Thymus (tissue), 11 donors: ENCODE results near the gene CBLB. TPM values are rescaled to one million over a fixed set of nuclear protein-coding genes. Genes with fewer than 3 reads are reported as not detected.
"Not testable (repeated sequence)": the region's sequence is repeated elsewhere in the genome, so short reads cannot be mapped to it uniquely, and the experiment has no call there.

ENCODE experiments used
- DNase-seq, 9 donors: peaks; one replicate each; pipeline ENCODE4 v3.0.0-alpha.2; 2013; ENCODE audit warnings: low spot score in 9 of 9, low read depth in 6 of 9, missing footprints in 1 of 9
- H3K27ac ChIP-seq, 2 donors: one replicate each; pipeline ENCODE4 v1.5.1; 2013; ENCODE audit warnings: control low read depth in 1 of 2, low read depth in 1 of 2, low read length in 1 of 2, mild to moderate bottlenecking in 1 of 2, moderate library complexity in 1 of 2
- H3K27me3 ChIP-seq, 2 donors: one replicate each; pipeline ENCODE4 v1.5.1; 2013; ENCODE audit warnings: low read length in 1 of 2; ENCODE audit not compliant: control insufficient read depth in 2 of 2, insufficient read depth in 1 of 2
- H3K36me3 ChIP-seq, 2 donors: one replicate each; pipeline ENCODE4 v1.5.1; 2013; ENCODE audit warnings: low read length in 1 of 2, mild to moderate bottlenecking in 1 of 2, moderate library complexity in 1 of 2; ENCODE audit not compliant: control insufficient read depth in 2 of 2, insufficient read depth in 2 of 2
- H3K4me1 ChIP-seq, 2 donors: one replicate each; pipeline ENCODE4 v1.5.1; 2013; ENCODE audit warnings: low read length in 2 of 2; ENCODE audit not compliant: control insufficient read depth in 2 of 2, insufficient read depth in 2 of 2
- H3K4me3 ChIP-seq, 2 donors: one replicate each; pipeline ENCODE4 v1.5.1; 2013; ENCODE audit warnings: low read length in 2 of 2, control low read depth in 1 of 2, mild to moderate bottlenecking in 1 of 2
- H3K9me3 ChIP-seq, 2 donors: one replicate each; pipeline ENCODE4 v1.5.1; 2013; ENCODE audit warnings: low read length in 1 of 2, mild to moderate bottlenecking in 1 of 2; ENCODE audit not compliant: control insufficient read depth in 2 of 2, insufficient read depth in 1 of 2
- WGBS: extraction: QIAGEN DNeasy Blood & Tissue Kit; methylation state at CpG from one replicate; pipeline ENCODE4 v1.1.7; 2013; 5-methylcytosine and 5-hydroxymethylcytosine counted together
- polyA plus RNA-seq: library from polyadenylated mRNA; stranded (reverse); fragments of 200-250 nt; gene quantifications from one replicate; pipeline ENCODE4 v1.2.3, GENCODE V29; 2013
- total RNA-seq: library from RNA; stranded (reverse); fragments of 120-200 nt; gene quantifications from one replicate; pipeline ENCODE4 v1.2.4, GENCODE V29; 2013
- donor health status: healthy.

The CBLB gene
- total and polyA plus RNA-seq, 2 donors: 9.1 to 25.0 TPM

DNA sequence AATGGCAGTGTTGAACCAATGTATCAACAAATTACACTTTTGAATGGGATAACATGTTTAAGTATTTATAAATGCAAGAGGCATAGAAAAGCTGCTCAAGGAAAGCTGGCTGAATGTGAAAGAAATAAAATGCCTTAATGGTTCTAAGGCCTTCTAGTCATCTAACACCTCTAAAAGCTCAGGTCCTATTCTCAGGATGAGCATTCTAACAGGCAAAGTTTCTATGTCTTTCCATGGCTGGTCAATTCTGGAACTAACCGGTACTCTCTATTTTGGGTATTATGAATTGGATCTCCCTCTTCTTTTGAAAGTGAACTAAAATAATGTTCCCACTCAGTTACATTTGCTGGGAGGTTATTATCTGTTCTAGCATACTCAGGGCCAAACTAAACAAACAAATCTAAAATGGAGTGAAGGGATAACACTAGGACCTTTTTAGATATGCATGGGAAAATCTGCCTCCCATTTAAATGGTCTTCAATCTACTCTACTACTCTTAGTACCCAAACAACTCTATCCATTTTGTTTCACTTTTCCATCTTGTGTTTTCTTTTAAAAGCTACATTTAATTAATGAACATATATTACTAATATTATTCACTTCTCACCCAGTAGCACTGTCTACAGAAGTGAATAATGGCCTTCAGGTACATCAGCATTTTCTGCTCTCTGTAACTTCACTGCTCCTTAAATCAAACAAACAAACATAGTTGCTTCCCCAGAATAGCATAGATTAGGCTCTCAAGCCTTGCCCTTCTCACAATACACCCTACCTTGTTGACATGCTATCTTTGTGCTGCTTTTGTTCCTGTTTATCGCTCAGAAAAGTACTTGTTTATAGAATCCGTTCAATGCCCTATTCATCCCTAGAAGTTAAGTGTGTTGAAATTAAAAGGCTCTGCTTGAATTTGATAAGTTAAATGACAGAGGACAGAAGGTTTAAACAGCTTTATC is 46.4 kb downstream of the CBLB start:
- 98% methylated on average over 3 of the region's 3 CpGs for WGBS
- Histone ChIP-seq H3K9me3 (no peaks in the 10 kb centered on the region), H3K27ac (no peak overlapping the region), H3K4me1 (no peaks in the 10 kb centered on the region), H3K27me3 (no peaks in the 10 kb centered on the region), H3K4me3 (no peak overlapping the region), H3K36me3 (no peaks in the 10 kb centered on the region)
- DNase-seq: no peak

GRCh38 chr3:105821433-105821832 is 47.4 kb downstream of the CBLB start:
- no peak for DNase-seq
- Histone ChIP-seq H3K36me3 (no peaks in the 10 kb centered on the region), H3K4me1 (no peaks in the 10 kb centered on the region), H3K4me3 (no peak overlapping the region), H3K27ac (no peak overlapping the region), H3K27me3 (no peaks in the 10 kb centered on the region), H3K9me3 (no peaks in the 10 kb centered on the region)
- WGBS: 97% methylated on average over 2 of the region's 2 CpGs

DNA sequence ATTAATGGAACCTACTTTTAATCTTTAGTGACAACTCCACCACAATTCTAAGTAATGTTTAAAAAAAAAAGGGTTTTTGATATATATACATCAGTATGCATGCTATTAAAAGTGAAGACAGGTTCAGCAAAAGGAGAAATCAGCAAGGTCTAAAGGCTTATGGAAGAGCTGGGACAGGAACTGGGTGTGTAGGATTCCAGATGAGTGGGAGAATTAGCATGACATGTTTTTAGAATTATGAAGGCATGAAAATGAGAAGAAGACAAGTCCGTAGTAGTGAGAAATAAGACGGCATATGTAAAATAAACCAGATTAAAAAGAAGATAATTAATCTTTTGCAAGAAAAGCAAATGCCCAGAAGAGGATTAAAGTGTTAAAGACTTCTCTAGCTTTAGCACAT is 52.0 kb downstream of the CBLB start:
- WGBS: 98% methylated on average over 2 of the region's 2 CpGs
- Histone ChIP-seq H3K36me3 (no peaks in the 10 kb centered on the region), H3K9me3 (no peaks in the 10 kb centered on the region), H3K27ac (no peak overlapping the region), H3K4me3 (no peak overlapping the region), H3K4me1 (no peaks in the 10 kb centered on the region), H3K27me3 (no peaks in the 10 kb centered on the region)
- DNase-seq: no peak

DNA sequence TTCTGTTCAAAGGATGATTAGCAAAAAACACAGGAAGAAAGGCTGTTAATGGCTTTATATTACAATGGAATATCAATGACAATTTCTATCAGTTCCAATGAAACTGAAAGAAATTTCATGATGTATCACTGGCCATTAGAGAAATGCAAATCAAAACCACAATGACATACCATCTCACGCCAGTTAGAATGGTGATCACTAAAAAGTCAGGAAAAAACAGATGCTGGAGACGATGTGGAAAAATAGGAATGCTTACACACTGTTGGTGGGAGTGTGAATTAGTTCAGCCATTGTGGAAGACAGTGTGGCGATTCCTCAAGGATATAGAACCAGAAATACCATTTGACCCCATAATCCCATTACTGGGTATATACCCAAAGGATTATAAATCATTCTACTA is 53.5 kb downstream of the CBLB start:
- WGBS: 97% methylated on average over 3 of the region's 3 CpGs

DNA sequence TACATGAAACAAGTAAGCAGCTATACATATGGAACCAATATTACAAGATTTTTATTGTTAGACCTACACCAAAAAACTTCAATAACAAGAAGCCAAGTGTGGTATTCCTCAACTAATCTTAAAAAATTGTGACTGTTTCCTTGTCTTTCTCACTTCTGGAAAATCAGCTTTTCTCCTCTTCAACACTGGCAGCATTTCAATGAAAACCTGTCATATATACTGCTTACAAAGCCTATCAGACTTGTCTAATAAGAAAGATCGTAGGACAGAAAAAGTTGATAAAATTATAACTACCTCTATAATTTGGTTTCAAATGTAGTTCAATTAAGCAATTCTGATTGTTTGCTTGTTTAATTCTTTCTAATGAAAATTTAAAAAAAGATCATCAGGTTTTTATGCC is 55.1 kb downstream of the CBLB start:
- H3K4me1 ChIP-seq: no peaks in the 10 kb centered on the region
- WGBS: 97% methylated on average over 1 of the region's 1 CpG

More for the DNA sequence above, 53.5 kb downstream of the CBLB start:
- H3K4me3 ChIP-seq, H3K4me1 ChIP-seq, H3K27me3 ChIP-seq, H3K27ac ChIP-seq, H3K36me3 ChIP-seq, H3K9me3 ChIP-seq, DNase-seq: not testable (repeated sequence)

DNA sequence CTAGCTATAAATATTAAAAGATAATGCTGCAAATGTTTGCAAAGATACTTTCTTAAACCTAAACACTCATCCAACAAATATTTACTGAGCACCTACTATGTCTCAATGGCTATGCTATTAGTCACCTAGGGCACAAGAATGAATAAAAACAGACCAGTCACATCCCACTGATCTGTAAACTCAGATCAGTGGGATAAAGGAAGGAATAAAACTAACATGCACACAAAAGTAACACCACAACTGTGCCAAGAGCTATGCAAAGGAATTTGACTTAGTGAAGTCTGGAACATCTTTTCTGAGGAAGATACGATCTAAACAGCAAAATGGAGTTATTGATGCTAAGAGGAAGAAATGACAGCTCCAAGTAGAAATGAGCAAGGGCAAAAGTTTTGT is 56.6 kb downstream of the CBLB start:
- no peaks in the 10 kb centered on the region for H3K4me1 ChIP-seq
- 97% methylated on average over 1 of the region's 1 CpG for WGBS
- no peak for DNase-seq
- no peak overlapping the region for H3K4me3 ChIP-seq
- no peak overlapping the region for H3K27ac ChIP-seq
- no peaks in the 10 kb centered on the region for H3K9me3 ChIP-seq
- no peaks in the 10 kb centered on the region for H3K36me3 ChIP-seq
- H3K27me3 ChIP-seq: no peaks in the 10 kb centered on the region

More for the DNA sequence above, 55.1 kb downstream of the CBLB start:
- H3K27ac ChIP-seq: no peak overlapping the region
- no peaks in the 10 kb centered on the region for H3K27me3 ChIP-seq
- DNase-seq: no peak
- no peak overlapping the region for H3K4me3 ChIP-seq
- H3K36me3 ChIP-seq: no peaks in the 10 kb centered on the region
- H3K9me3 ChIP-seq: no peaks in the 10 kb centered on the region

GRCh38 chr3:105811518-105812193 is 57.2 kb downstream of the CBLB start:
- Histone ChIP-seq H3K36me3 (no peaks in the 10 kb centered on the region), H3K27me3 (no peaks in the 10 kb centered on the region), H3K4me1 (no peaks in the 10 kb centered on the region), H3K27ac (no peak overlapping the region), H3K4me3 (no peak overlapping the region), H3K9me3 (no peaks in the 10 kb centered on the region)
- no peak for DNase-seq
- WGBS: 80% methylated on average over 10 of the region's 10 CpGs

DNA sequence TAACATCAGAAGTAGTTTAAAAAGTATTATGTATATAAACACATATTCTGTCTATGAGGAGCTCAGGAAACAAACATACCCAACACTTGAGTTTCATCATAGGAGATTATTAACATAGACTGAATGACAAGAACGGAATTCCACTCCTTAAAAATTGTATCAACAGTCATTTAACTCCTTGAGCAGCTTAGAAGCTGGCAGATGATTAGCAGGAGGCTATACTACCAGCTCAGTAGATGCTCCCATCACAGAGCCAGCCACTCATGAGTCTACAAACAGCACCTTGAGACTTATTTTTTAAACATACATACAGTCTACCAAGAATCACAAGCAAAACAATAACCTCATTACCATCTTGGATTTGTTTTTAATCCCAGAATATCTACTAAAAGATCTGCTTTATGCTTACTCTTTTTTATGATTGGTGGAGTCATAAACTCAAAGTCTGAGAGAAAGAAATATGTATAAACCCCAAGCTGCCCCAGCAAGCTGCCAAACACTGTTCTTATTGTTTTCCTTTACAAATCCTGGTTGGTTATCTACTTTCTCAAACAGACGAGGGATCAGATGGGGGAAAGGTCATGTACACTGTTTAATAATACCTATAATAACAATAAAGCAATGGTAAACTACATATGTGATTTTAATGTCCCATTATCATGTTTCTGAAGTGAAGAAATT is 59.5 kb downstream of the CBLB start:
- 95% methylated on average over 2 of the region's 2 CpGs for WGBS
- Histone ChIP-seq H3K27me3 (no peaks in the 10 kb centered on the region), H3K4me1 (no peaks in the 10 kb centered on the region), H3K4me3 (no peak overlapping the region), H3K9me3 (no peaks in the 10 kb centered on the region), H3K36me3 (no peaks in the 10 kb centered on the region), H3K27ac (no peak overlapping the region)
- DNase-seq: no peak

GRCh38 chr3:105807701-105808100 is 61.1 kb downstream of the CBLB start:
- WGBS: 98% methylated on average over 3 of the region's 3 CpGs
- no peaks in the 10 kb centered on the region for H3K36me3 ChIP-seq
- H3K9me3 ChIP-seq: no peaks in the 10 kb centered on the region
- H3K4me3 ChIP-seq: no peak overlapping the region
- DNase-seq: no peak
- no peaks in the 10 kb centered on the region for H3K27me3 ChIP-seq
- H3K27ac ChIP-seq: no peak overlapping the region
- no peaks in the 10 kb centered on the region for H3K4me1 ChIP-seq
